ENCODE data around the gene PHEX.

PHEX gene

GRCh38 chrX:22194660-22194945 lies 162.5 kb downstream of the PHEX start:
- Histone ChIP-seq H3K4me1 (ENCODE audit: low read length) (no peaks in the 10 kb centered on the region), H3K9ac (ENCODE audit: low read length) (no peak overlapping the region), H3K9me3 (replicated peaks; ENCODE audit: insufficient read depth, low read length) (no peaks in the 10 kb centered on the region), H4K20me1 (ENCODE audit: insufficient read depth, low read length) (no peaks in the 10 kb centered on the region), H3K27me3 (replicated peaks; ENCODE audit: insufficient read depth, low read length) (no peaks in the 10 kb centered on the region), H2AFZ (ENCODE audit: low read length) (no peak overlapping the region), H3K4me2 (ENCODE audit: low read depth, low read length) (no peak overlapping the region), H3K4me3 (ENCODE audit: low read length) (no peak overlapping the region), H3F3A (ENCODE audit: insufficient read depth, low read length) (no peaks in the 10 kb centered on the region), H3K79me2 (ENCODE audit: low read length) (no peaks in the 10 kb centered on the region), H3K9me2 (replicated peaks; ENCODE audit: insufficient read depth, low read length) (no peaks in the 10 kb centered on the region), H3K36me3 (replicated peaks; ENCODE audit: insufficient read depth, low read length) (no peaks in the 10 kb centered on the region), H3K27ac (ENCODE audit: low read length) (no peak overlapping the region)
- TF ChIP-seq EZH2 (optimal IDR thresholded peaks at IDR 0.05; ENCODE audit: low read depth, low read length) (no peak), EZH2phosphoT487 (IDR thresholded peaks at IDR 0.05; ENCODE audit: low read length) (no peak), CTCF (IDR thresholded peaks at IDR 0.05; ENCODE audit: low read length) (no peak)
- no peak for DNase-seq

- Histone ChIP-seq H3K9me2 (replicated peaks; ENCODE audit: insufficient read depth, low read length) (no peaks in the 10 kb centered on the region), H3K4me1 (ENCODE audit: low read length) (no peaks in the 10 kb centered on the region), H3K36me3 (replicated peaks; ENCODE audit: insufficient read depth, low read length) (no peaks in the 10 kb centered on the region), H4K20me1 (ENCODE audit: insufficient read depth, low read length) (no peaks in the 10 kb centered on the region), H3K9ac (ENCODE audit: low read length) (no peak overlapping the region), H3F3A (ENCODE audit: insufficient read depth, low read length) (no peaks in the 10 kb centered on the region), H3K27ac (ENCODE audit: low read length) (no peak overlapping the region), H3K27me3 (replicated peaks; ENCODE audit: insufficient read depth, low read length) (no peaks in the 10 kb centered on the region), H3K9me3 (replicated peaks; ENCODE audit: insufficient read depth, low read length) (no peaks in the 10 kb centered on the region), H2AFZ (ENCODE audit: low read length) (no peak overlapping the region), H3K4me2 (ENCODE audit: low read depth, low read length) (no peak overlapping the region), H3K4me3 (ENCODE audit: low read length) (no peak overlapping the region), H3K79me2 (ENCODE audit: low read length) (no peaks in the 10 kb centered on the region)
- DNase-seq: no peak
- TF ChIP-seq EZH2 (optimal IDR thresholded peaks at IDR 0.05; ENCODE audit: low read depth, low read length): no peak
- no peak for TF ChIP-seq EZH2phosphoT487 (IDR thresholded peaks at IDR 0.05; ENCODE audit: low read length)
- TF ChIP-seq CTCF (IDR thresholded peaks at IDR 0.05; ENCODE audit: low read length): no peak
Measured at GRCh38 chrX:22196149-22196548, 164.0 kb downstream of the PHEX start.

GRCh38 chrX:22202251-22202650 lies 170.1 kb downstream of the PHEX start:
- no peaks in the 10 kb centered on the region for H3F3A ChIP-seq (ENCODE audit: insufficient read depth, low read length)
- no peak for TF ChIP-seq EZH2phosphoT487 (IDR thresholded peaks at IDR 0.05; ENCODE audit: low read length)
- no peak for TF ChIP-seq CTCF (IDR thresholded peaks at IDR 0.05; ENCODE audit: low read length)
- TF ChIP-seq EZH2 (optimal IDR thresholded peaks at IDR 0.05; ENCODE audit: low read depth, low read length): no peak
- H3K4me2 ChIP-seq (ENCODE audit: low read depth, low read length): no peak overlapping the region
- H3K9ac ChIP-seq (ENCODE audit: low read length): no peak overlapping the region
- no peaks in the 10 kb centered on the region for H3K79me2 ChIP-seq (ENCODE audit: low read length)
- H3K36me3 ChIP-seq (replicated peaks; ENCODE audit: insufficient read depth, low read length): no peaks in the 10 kb centered on the region
- DNase-seq: no peak
- H4K20me1 ChIP-seq (ENCODE audit: insufficient read depth, low read length): no peaks in the 10 kb centered on the region
- H3K9me3 ChIP-seq (replicated peaks; ENCODE audit: insufficient read depth, low read length): no peaks in the 10 kb centered on the region
- H3K4me1 ChIP-seq (ENCODE audit: low read length): no peaks in the 10 kb centered on the region
- no peaks in the 10 kb centered on the region for H3K9me2 ChIP-seq (replicated peaks; ENCODE audit: insufficient read depth, low read length)
- no peak overlapping the region for H2AFZ ChIP-seq (ENCODE audit: low read length)
- no peaks in the 10 kb centered on the region for H3K27me3 ChIP-seq (replicated peaks; ENCODE audit: insufficient read depth, low read length)
- H3K27ac ChIP-seq (ENCODE audit: low read length): no peak overlapping the region
- H3K4me3 ChIP-seq (ENCODE audit: low read length): no peak overlapping the region

All from MM.1S (cell line).